NCI-H510A treated with DMSO at 0.1 percent for 48 hours (cell line): ENCODE results near the gene RBM15.
A peak's percentile ranks its signal among the peaks of the same experiment; 100 is the strongest.

ENCODE experiments used
- DNase-seq: peaks from one replicate; lab custom pipeline; 2025; lab: John Stamatoyannopoulos, UW

RBM15 gene

GRCh38 chr1:110321045-110321444, 18.1 kb upstream of the RBM15 start:
- DNase-seq, result no peak

GRCh38 chr1:110321846-110322245, 17.3 kb upstream of the RBM15 start:
- no peak for DNase-seq

- no peak for DNase-seq
These were observed 14.5 kb upstream of the RBM15 start for GRCh38 chr1:110324667-110325066.

- no peak for DNase-seq
These were observed 12.4 kb upstream of the RBM15 start for GRCh38 chr1:110326826-110327225.

GRCh38 chr1:110328274-110328673, 10.9 kb upstream of the RBM15 start:
- no peak for DNase-seq

GRCh38 chr1:110328700-110329099, 10.5 kb upstream of the RBM15 start:
- DNase-seq, result no peak

GRCh38 chr1:110335265-110335664, 3.9 kb upstream of the RBM15 start:
- DNase-seq, result no peak

GRCh38 chr1:110336300-110337039, 2.7 kb upstream of the RBM15 start:
- DNase-seq, result no peak

GRCh38 chr1:110337704-110338308, 1.4 kb upstream of the RBM15 start:
- DNase-seq, result peak; percentile 68

GRCh38 chr1:110338309-110338885, 780 bp upstream of the RBM15 start:
- peak; percentile 88 for DNase-seq

GRCh38 chr1:110339407-110340206, 430 bp downstream of the RBM15 start:
- DNase-seq, result peak; percentile 54

GRCh38 chr1:110340207-110340468, 961 bp downstream of the RBM15 start:
- no peak for DNase-seq

- no peak for DNase-seq
These were observed 2.1 kb downstream of the RBM15 start for GRCh38 chr1:110341146-110341871.

GRCh38 chr1:110341872-110342331, 2.7 kb downstream of the RBM15 start:
- no peak for DNase-seq

- DNase-seq, result no peak
These were observed 4.1 kb downstream of the RBM15 start for GRCh38 chr1:110343249-110343648.

GRCh38 chr1:110344152-110344551, 5.0 kb downstream of the RBM15 start:
- no peak for DNase-seq

- no peak for DNase-seq
These were observed 6.3 kb downstream of the RBM15 start for GRCh38 chr1:110345480-110345879.

- DNase-seq, result no peak
These were observed 7.5 kb downstream of the RBM15 start for GRCh38 chr1:110346690-110347089.

GRCh38 chr1:110347182-110347893, 8.2 kb downstream of the RBM15 start:
- DNase-seq, result no peak

- no peak for DNase-seq
These were observed 8.9 kb downstream of the RBM15 start for GRCh38 chr1:110348050-110348449.

- no peak for DNase-seq
These were observed 9.6 kb downstream of the RBM15 start for GRCh38 chr1:110348771-110349170.
